Aorta (tissue), 5 donors: ENCODE measurements around the gene LDLRAD4. TPM values are rescaled to one million over a fixed set of nuclear protein-coding genes. Genes with fewer than 3 reads are reported as not detected.

Source experiments
- ATAC-seq: fragments of 200-7000 bp; cut with Tn5 transposase; one replicate; pipeline ENCODE4 v1.9.1; 2022; ENCODE audit warnings: moderate library complexity; ENCODE audit not compliant: low FRiP score
- DNase-seq, 2 donors: peaks; one replicate each; pipeline ENCODE4 v3.0.0-alpha.2; 2020
- H3K27ac ChIP-seq, 2 donors: one replicate each; pipeline ENCODE4 v1.5.1; 2013; ENCODE audit warnings: low read length in 2 of 2, mild to moderate bottlenecking in 2 of 2, moderate library complexity in 2 of 2, control low read depth in 1 of 2, inconsistent platforms in 1 of 2, low read depth in 1 of 2
- H3K27me3 ChIP-seq, 2 donors: one replicate each; pipeline ENCODE4 v1.6.1; 2013; ENCODE audit warnings: control low read depth in 1 of 2, low read length in 1 of 2, mild to moderate bottlenecking in 1 of 2, moderate library complexity in 1 of 2; ENCODE audit not compliant: insufficient read depth in 2 of 2, control insufficient read depth in 1 of 2
- H3K36me3 ChIP-seq, 2 donors: one replicate each; pipeline ENCODE4 v1.6.1; 2013; ENCODE audit warnings: control low read depth in 1 of 2, low read length in 1 of 2, mild to moderate bottlenecking in 1 of 2; ENCODE audit not compliant: insufficient read depth in 2 of 2, control insufficient read depth in 1 of 2
- H3K4me1 ChIP-seq, 2 donors: one replicate each; pipeline ENCODE4 v1.6.1; 2013; ENCODE audit warnings: low read length in 2 of 2, control low read depth in 1 of 2, mild to moderate bottlenecking in 1 of 2, moderate library complexity in 1 of 2; ENCODE audit not compliant: insufficient read depth in 2 of 2, control insufficient read depth in 1 of 2
- H3K4me3 ChIP-seq, 2 donors: one replicate each; pipeline ENCODE4 v1.5.1; 2013; ENCODE audit warnings: low read length in 2 of 2, control low read depth in 1 of 2, mild to moderate bottlenecking in 1 of 2
- H3K9me3 ChIP-seq: one replicate; pipeline ENCODE4 v1.6.1; 2013; ENCODE audit warnings: mild to moderate bottlenecking, low read length; ENCODE audit not compliant: control insufficient read depth
- WGBS, 2 donors: extraction: QIAGEN DNeasy Blood & Tissue Kit; methylation state at CpG; one replicate each; pipeline ENCODE4 v1.1.7; 2013; 5-methylcytosine and 5-hydroxymethylcytosine counted together
- intact Hi-C, 2 donors: fragments of 100-400 bp; cut with DNase I; formaldehyde crosslinking; loops; one replicate each; pipeline versions ENCODE4 v1.14.2 to v1.15.0; 2022
- polyA plus RNA-seq, 2 donors: library from polyadenylated mRNA; stranded (reverse); fragments of 200-250 nt; gene quantifications; one replicate each; pipeline ENCODE4 v1.2.3, GENCODE V29; 2013
- total RNA-seq, 2 donors: library from RNA; stranded (reverse); fragmentation: NEBNext Ultra II Directional; extraction: Animal tissue kit (Norgen Biotek cat#: 25700); gene quantifications; one replicate each; pipeline ENCODE4 v1.2.1, GENCODE V29; 2021
- donor health status: healthy with polysubstance abuse.
- donor health status: Bipolar disorder and iron deficiency.
- donor health status: DM: no; HTN: no; CAD: no.
- donor health status: DM: no; HTN: no; CAD: no.
- donor health status: DM: yes; HTN: yes; CAD: no.

The LDLRAD4 gene
- total and polyA plus RNA-seq, 4 donors = 7.0 to 112 (median 36.9) TPM

DNA sequence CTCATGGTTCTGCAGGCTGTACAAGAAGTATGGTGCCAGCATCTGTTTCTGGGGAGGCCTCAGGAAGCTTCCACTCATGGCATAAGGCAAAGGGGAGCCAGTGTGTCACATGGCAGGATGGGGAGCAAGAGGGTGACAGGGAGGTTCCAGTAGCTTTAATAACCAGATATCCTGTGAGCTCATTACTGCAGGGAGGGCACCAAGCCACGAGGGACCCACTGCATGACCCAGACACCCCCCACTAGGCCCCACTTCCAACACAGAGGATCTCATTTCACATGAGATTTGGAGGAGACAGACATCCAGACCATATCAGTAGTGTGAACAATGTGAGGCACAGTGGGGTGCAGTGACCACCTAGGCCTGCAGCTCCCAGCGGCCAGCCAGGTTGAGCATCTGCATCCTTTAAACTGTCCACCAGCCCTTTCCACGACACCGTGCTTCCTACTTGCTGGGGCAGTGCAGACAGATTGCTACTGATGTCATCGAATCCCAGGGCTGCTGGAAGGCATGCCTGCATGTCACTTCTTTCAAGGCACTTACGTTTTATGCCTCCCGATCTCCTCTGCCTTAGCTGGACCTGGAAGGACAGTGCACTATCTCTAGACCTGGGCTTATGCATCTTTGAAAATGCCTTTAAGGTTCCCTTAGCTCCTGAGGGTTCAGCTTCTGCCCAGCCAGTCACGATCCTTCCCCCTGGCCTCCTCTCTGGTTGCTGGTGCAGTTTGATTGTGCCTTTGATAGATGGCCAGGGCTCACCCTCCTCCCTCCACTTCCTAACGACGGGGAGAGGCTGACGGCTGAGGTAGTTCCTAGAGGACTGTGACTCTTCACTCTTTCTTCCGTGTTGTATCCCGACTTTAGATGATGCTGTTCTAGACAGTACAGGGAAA is 333.5 kb downstream of the LDLRAD4 start:
- intact Hi-C loops = loop anchor here in 1 of 2 donors (10.0 kb wide), 1 partner anchor 63 kb away; no protein-coding TSS in a partner anchor

DNA sequence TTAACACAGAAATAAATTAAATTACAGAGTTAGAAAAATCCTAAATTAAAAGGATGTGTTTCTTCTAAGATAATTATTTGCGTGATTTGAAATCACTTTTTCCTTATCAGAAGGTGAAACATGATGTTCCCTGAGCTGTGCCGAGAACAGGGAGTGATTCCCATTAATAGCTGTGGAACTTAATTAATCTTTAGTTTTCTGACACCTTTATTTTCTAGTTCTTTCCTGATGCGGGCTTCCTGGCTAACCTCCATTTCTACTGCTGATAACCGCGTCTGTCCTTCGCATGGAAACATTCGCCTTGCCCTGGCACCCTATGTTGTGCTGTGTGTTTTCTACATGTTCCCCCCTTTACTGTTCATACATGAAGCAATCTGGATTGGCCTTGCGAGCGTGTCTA is 334.9 kb downstream of the LDLRAD4 start:
- no peak overlapping the region for H3K27ac ChIP-seq

More for the DNA sequence above, 333.5 kb downstream of the LDLRAD4 start:
- Histone ChIP-seq H3K4me1 (no peaks in the 10 kb centered on the region), H3K9me3 (no peaks in the 10 kb centered on the region), H3K4me3 (no peak overlapping the region), H3K36me3 (no peaks in the 10 kb centered on the region), H3K27ac (no peak overlapping the region), H3K27me3 (no peaks in the 10 kb centered on the region)
- no peak for DNase-seq
- 33 to 35% methylated on average over 13 of the region's 13 CpGs for WGBS, 2 donors
- peak; percentile 30 for ATAC-seq

DNA sequence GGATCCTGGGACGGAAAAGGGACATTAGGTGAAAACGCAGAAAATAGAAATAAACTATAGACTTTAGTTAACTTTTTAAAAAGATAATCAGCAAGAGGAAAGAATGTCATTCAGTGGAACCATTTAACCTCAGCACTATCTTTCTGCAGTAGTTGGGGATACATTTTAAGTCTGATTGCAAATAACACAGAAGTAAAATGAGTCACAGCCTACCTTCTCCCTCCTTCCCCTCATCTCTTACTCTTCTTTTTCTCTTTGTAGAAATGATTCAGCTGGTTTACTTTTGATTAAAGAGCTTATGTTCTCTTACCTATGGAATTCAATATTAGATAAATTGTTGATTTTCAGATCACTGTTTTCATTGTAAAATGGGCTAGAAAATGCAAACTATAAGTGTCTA is 336.6 kb downstream of the LDLRAD4 start:
- DNase-seq (no peak), ATAC-seq (no peak)
- H3K9me3 ChIP-seq = no peaks in the 10 kb centered on the region
- no peaks in the 10 kb centered on the region for H3K27me3 ChIP-seq
- H3K4me1 ChIP-seq = no peaks in the 10 kb centered on the region
- no peak overlapping the region for H3K27ac ChIP-seq
- H3K36me3 ChIP-seq = no peaks in the 10 kb centered on the region
- no peak overlapping the region for H3K4me3 ChIP-seq
- intact Hi-C loops = loop anchor here in 1 of 2 donors (10.0 kb wide), 1 partner anchor 60 kb away; no protein-coding TSS in a partner anchor
- WGBS, 2 donors = 90 to 91% methylated on average over 2 of the region's 2 CpGs

More for the DNA sequence above, 334.9 kb downstream of the LDLRAD4 start:
- no peak overlapping the region for H3K4me3 ChIP-seq
- H3K27me3 ChIP-seq = no peaks in the 10 kb centered on the region
- 81 to 82% methylated on average over 9 of the region's 9 CpGs for WGBS, 2 donors
- no peaks in the 10 kb centered on the region for H3K9me3 ChIP-seq
- ATAC-seq = no peak
- DNase-seq = no peak
- intact Hi-C loops = loop anchor here in 1 of 2 donors (10.0 kb wide), 1 partner anchor 61 kb away; no protein-coding TSS in a partner anchor
- H3K36me3 ChIP-seq = no peaks in the 10 kb centered on the region
- no peaks in the 10 kb centered on the region for H3K4me1 ChIP-seq

GRCh38 chr18:13555865-13556264 is 337.3 kb downstream of the LDLRAD4 start:
- no peaks in the 10 kb centered on the region for H3K9me3 ChIP-seq
- intact Hi-C loops = loop anchor here in 1 of 2 donors (10.0 kb wide), 1 partner anchor 59 kb away; no protein-coding TSS in a partner anchor
- no peaks in the 10 kb centered on the region for H3K27me3 ChIP-seq
- no peaks in the 10 kb centered on the region for H3K36me3 ChIP-seq
- H3K4me3 ChIP-seq = no peak overlapping the region
- 63% methylated on average over 3 of the region's 3 CpGs for WGBS, 2 donors
- ATAC-seq (no peak), DNase-seq (no peak)
- no peak overlapping the region for H3K27ac ChIP-seq
- H3K4me1 ChIP-seq = no peaks in the 10 kb centered on the region

DNA sequence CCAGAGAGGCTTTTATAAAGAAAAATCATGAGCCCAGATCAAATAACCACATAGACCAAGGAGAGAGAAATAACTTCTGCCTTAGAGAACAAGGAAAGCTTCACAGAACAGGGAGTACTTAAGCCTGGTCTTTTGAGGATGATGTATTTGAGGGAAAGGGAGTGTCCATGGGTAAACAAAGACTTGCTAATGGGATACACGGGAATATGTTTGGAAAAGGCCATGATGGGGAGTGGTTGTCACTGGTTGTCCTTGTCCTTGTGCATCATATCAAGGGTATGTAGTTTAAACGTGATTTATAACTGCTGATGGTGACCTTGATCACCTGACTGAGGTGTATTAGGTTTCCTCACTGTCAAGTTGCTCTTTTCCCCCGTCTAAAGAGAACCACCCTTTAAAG is 337.9 kb downstream of the LDLRAD4 start:
- Histone ChIP-seq H3K27ac (no peak overlapping the region), H3K36me3 (no peaks in the 10 kb centered on the region), H3K4me3 (no peak overlapping the region), H3K9me3 (no peaks in the 10 kb centered on the region), H3K27me3 (no peaks in the 10 kb centered on the region), H3K4me1 (no peaks in the 10 kb centered on the region)
- DNase-seq (no peak), ATAC-seq (no peak)
- WGBS, 2 donors = 61 to 75% methylated on average over 3 of the region's 3 CpGs
- intact Hi-C loops = loop anchor here in 1 of 2 donors (10.0 kb wide), 1 partner anchor 58 kb away; no protein-coding TSS in a partner anchor

- H3K27me3 ChIP-seq = no peaks in the 10 kb centered on the region
- no peaks in the 10 kb centered on the region for H3K9me3 ChIP-seq
- H3K27ac ChIP-seq = no peak overlapping the region
- ATAC-seq (no peak), DNase-seq (no peak)
- no peak overlapping the region for H3K4me3 ChIP-seq
- H3K36me3 ChIP-seq = no peaks in the 10 kb centered on the region
- intact Hi-C loops = loop anchor here in 1 of 2 donors (10.0 kb wide), 1 partner anchor 57 kb away; no protein-coding TSS in a partner anchor
- 4 to 6% methylated on average over 5 of the region's 5 CpGs for WGBS, 2 donors
- H3K4me1 ChIP-seq = no peaks in the 10 kb centered on the region
These were observed 339.6 kb downstream of the LDLRAD4 start for GRCh38 chr18:13558124-13558523.

DNA sequence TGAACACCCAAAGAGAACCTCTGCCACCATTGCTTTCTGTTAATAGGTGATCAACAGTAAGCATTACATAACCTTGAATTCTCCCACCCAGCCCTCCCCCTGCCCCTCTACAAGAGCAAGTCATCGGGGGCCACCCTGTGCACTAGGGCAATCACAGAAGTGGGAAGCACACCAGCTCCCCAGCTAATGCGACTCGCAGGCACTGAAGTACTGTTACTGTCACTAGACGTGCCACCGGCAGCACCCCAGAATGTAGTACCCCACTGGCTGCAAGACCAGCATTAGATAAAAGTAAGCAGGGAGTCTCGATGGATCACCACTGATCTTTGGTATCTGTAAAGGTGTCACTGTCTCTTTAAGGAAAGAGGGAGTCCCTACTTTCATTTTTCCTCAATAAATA is 340.2 kb downstream of the LDLRAD4 start:
- 73 to 76% methylated on average over 6 of the region's 6 CpGs for WGBS, 2 donors
- intact Hi-C loops = loop anchor here in 1 of 2 donors (10.0 kb wide), 1 partner anchor 56 kb away; no protein-coding TSS in a partner anchor

GRCh38 chr18:13559754-13560153 is 341.2 kb downstream of the LDLRAD4 start:
- DNase-seq (no peak), ATAC-seq (no peak)
- intact Hi-C loops = loop anchor here in 1 of 2 donors (10.0 kb wide), 3 partner anchors 55 to 245 kb away; partner anchors contain the start of genes FAM210A and RNMT
- Histone ChIP-seq H3K9me3 (no peaks in the 10 kb centered on the region), H3K36me3 (no peaks in the 10 kb centered on the region), H3K4me3 (no peak overlapping the region), H3K4me1 (peaks cover 0 to 2% of the 10 kb centered on the region in 2 donors), H3K27ac (no peak overlapping the region), H3K27me3 (no peaks in the 10 kb centered on the region)
- 88% methylated on average over 4 of the region's 4 CpGs for WGBS, 2 donors

More for the DNA sequence above, 340.2 kb downstream of the LDLRAD4 start:
- H3K27ac ChIP-seq = no peak overlapping the region
- no peaks in the 10 kb centered on the region for H3K9me3 ChIP-seq
- no peaks in the 10 kb centered on the region for H3K36me3 ChIP-seq
- ATAC-seq = no peak
- DNase-seq = no peak
- H3K4me1 ChIP-seq = peaks cover 0 to 2% of the 10 kb centered on the region in 2 donors
- no peaks in the 10 kb centered on the region for H3K27me3 ChIP-seq
- H3K4me3 ChIP-seq = no peak overlapping the region
